Glutamatergic neuron (in vitro differentiated cells): ENCODE data around the gene RHOA. TPM values are rescaled to one million over a fixed set of nuclear protein-coding genes. Genes with fewer than 3 reads are reported as not detected.
"Not testable (repeated sequence)": the region's sequence is repeated elsewhere in the genome, so short reads cannot be mapped to it uniquely, and the experiment has no call there.

Experiments
- DNase-seq: peaks from one replicate; pipeline ENCODE4 v3.0.0; 2022
- H3K27ac Mint-ChIP-seq: one replicate; pipeline ENCODE4 v1.8.0; 2020; ENCODE audit warnings: mild to moderate bottlenecking, mixed read lengths, inconsistent platforms; ENCODE audit not compliant: unreplicated experiment
- H3K27me3 Mint-ChIP-seq: one replicate; pipeline ENCODE4 v1.8.0; 2020; ENCODE audit warnings: mild to moderate bottlenecking, moderate library complexity, mixed read lengths, inconsistent platforms; ENCODE audit not compliant: unreplicated experiment
- H3K36me3 Mint-ChIP-seq: one replicate; pipeline ENCODE4 v1.8.0; 2020; ENCODE audit warnings: mild to moderate bottlenecking, mixed read lengths, inconsistent platforms; ENCODE audit not compliant: unreplicated experiment
- H3K4me1 Mint-ChIP-seq: one replicate; pipeline ENCODE4 v1.8.0; 2020; ENCODE audit warnings: mild to moderate bottlenecking, low read depth, mixed read lengths, inconsistent platforms; ENCODE audit not compliant: unreplicated experiment
- H3K4me3 Mint-ChIP-seq: one replicate; pipeline ENCODE4 v1.8.0; 2020; ENCODE audit warnings: mild to moderate bottlenecking, mixed read lengths, inconsistent platforms; ENCODE audit not compliant: unreplicated experiment
- H3K9me3 Mint-ChIP-seq: one replicate; pipeline ENCODE4 v1.8.0; 2020; ENCODE audit warnings: mild to moderate bottlenecking, moderate library complexity, mixed read lengths, inconsistent platforms; ENCODE audit not compliant: unreplicated experiment
- CTCF ChIP-seq: fragments of 200-600 bp; sonication (generic); IDR thresholded peaks from one replicate; pipeline ENCODE4 v1.5.0; 2021; ENCODE audit not compliant: partially characterized antibody, unreplicated experiment
- total RNA-seq: library from RNA; stranded (reverse); fragmentation: NEBNext Ultra II Directional; extraction: Animal tissue kit (Norgen Biotek cat#: 25700); gene quantifications from one replicate; pipeline ENCODE4 v1.2.1, GENCODE V29; 2021; ENCODE audit not compliant: unreplicated experiment

RHOA gene
- total RNA-seq, 1 donor from 2014 or later, result 262 TPM

GRCh38 chr3:49397470-49397869, 14.3 kb downstream of the RHOA start:
- TF ChIP-seq CTCF, result no peak
- H3K36me3 Mint-ChIP-seq, result no peaks in the 10 kb centered on the region
- peaks cover 4% of the 10 kb centered on the region for H3K9me3 Mint-ChIP-seq
- H3K4me1 Mint-ChIP-seq, result peaks cover 12% of the 10 kb centered on the region
- peak overlapping the region; percentile 83 for H3K27ac Mint-ChIP-seq
- H3K27me3 Mint-ChIP-seq, result peaks cover 5% of the 10 kb centered on the region
- H3K4me3 Mint-ChIP-seq, result peak overlapping the region; percentile 22
- no peak for DNase-seq

GRCh38 chr3:49391310-49391709, 20.5 kb downstream of the RHOA start:
- H3K4me1 Mint-ChIP-seq, H3K27ac Mint-ChIP-seq, H3K27me3 Mint-ChIP-seq, H3K36me3 Mint-ChIP-seq, H3K9me3 Mint-ChIP-seq, DNase-seq, H3K4me3 Mint-ChIP-seq: not testable (repeated sequence)

- Mint-ChIP-seq H3K9me3 (peaks cover 2% of the 10 kb centered on the region), H3K27ac (no peak overlapping the region), H3K4me1 (peaks cover 3% of the 10 kb centered on the region), H3K36me3 (no peaks in the 10 kb centered on the region), H3K4me3 (no peak overlapping the region), H3K27me3 (peaks cover 2% of the 10 kb centered on the region)
- DNase-seq, result no peak
- no peak for TF ChIP-seq CTCF
Measured at GRCh38 chr3:49389297-49389696, 22.5 kb downstream of the RHOA start.

GRCh38 chr3:49388289-49388820, 23.4 kb downstream of the RHOA start:
- Mint-ChIP-seq H3K27ac (no peak overlapping the region), H3K4me1 (peaks cover 3% of the 10 kb centered on the region), H3K27me3 (peaks cover 2% of the 10 kb centered on the region), H3K36me3 (no peaks in the 10 kb centered on the region), H3K4me3 (no peak overlapping the region), H3K9me3 (no peaks in the 10 kb centered on the region)
- TF ChIP-seq CTCF, result no peak
- no peak for DNase-seq

- Mint-ChIP-seq H3K9me3 (no peaks in the 10 kb centered on the region), H3K36me3 (no peaks in the 10 kb centered on the region), H3K27ac (no peak overlapping the region), H3K4me1 (peaks cover 3% of the 10 kb centered on the region), H3K4me3 (no peak overlapping the region), H3K27me3 (peaks cover 2% of the 10 kb centered on the region)
- no peak for DNase-seq
- TF ChIP-seq CTCF, result no peak
Measured at GRCh38 chr3:49387721-49388120, 24.1 kb downstream of the RHOA start.
